HEK293 (cell line): ENCODE results near the gene RNF40.

Experiments used
- GLI4 ChIP-seq: fragments of 450-650 bp; formaldehyde crosslinking; IDR thresholded peaks from 2 replicates; pipeline ENCODE4 v1.5.1; 2016; ENCODE audit warnings: missing biosample characterization, missing genetic modification characterization
- GLIS2 ChIP-seq: fragments of 450-650 bp; formaldehyde crosslinking; IDR thresholded peaks from 2 replicates; pipeline ENCODE4 v1.5.1; 2016; ENCODE audit warnings: missing biosample characterization, missing genetic modification characterization
- IKZF3 ChIP-seq: fragments of 450-650 bp; IDR thresholded peaks from 2 replicates; pipeline ENCODE4 v1.5.0; 2018; ENCODE audit warnings: missing biosample characterization, mild to moderate bottlenecking, missing genetic modification characterization, moderate library complexity
- KLF16 ChIP-seq: fragments of 450-650 bp; formaldehyde crosslinking; IDR thresholded peaks from 2 replicates; pipeline ENCODE4 v1.5.1; 2017; ENCODE audit warnings: missing biosample characterization, missing genetic modification characterization
- KLF7 ChIP-seq: fragments of 450-650 bp; formaldehyde crosslinking; IDR thresholded peaks from 2 replicates; pipeline ENCODE4 v1.5.1; 2016; ENCODE audit warnings: missing biosample characterization, missing genetic modification characterization, borderline replicate concordance
- MYNN ChIP-seq: fragments of 450-650 bp; formaldehyde crosslinking; IDR thresholded peaks from 2 replicates; pipeline ENCODE4 v1.5.1; 2016; ENCODE audit warnings: missing biosample characterization, missing genetic modification characterization, borderline replicate concordance
- OVOL3 ChIP-seq: fragments of 450-650 bp; formaldehyde crosslinking; IDR thresholded peaks from 2 replicates; pipeline ENCODE4 v1.5.1; 2016; ENCODE audit warnings: missing biosample characterization, missing genetic modification characterization
- REPIN1 ChIP-seq: fragments of 450-650 bp; formaldehyde crosslinking; IDR thresholded peaks from 2 replicates; pipeline ENCODE4 v1.5.1; 2017; ENCODE audit warnings: missing biosample characterization, missing genetic modification characterization, low read depth
- ZBTB20 ChIP-seq: fragments of 450-650 bp; formaldehyde crosslinking; IDR thresholded peaks from 2 replicates; pipeline ENCODE4 v1.5.1; 2016; ENCODE audit warnings: missing biosample characterization, missing genetic modification characterization
- ZBTB21 ChIP-seq: fragments of 450-650 bp; formaldehyde crosslinking; IDR thresholded peaks from 2 replicates; pipeline ENCODE4 v1.5.1; 2017; ENCODE audit warnings: missing biosample characterization, missing genetic modification characterization
- ZNF10 ChIP-seq: fragments of 450-650 bp; formaldehyde crosslinking; IDR thresholded peaks from 2 replicates; pipeline ENCODE4 v1.5.1; 2017; ENCODE audit warnings: missing biosample characterization, missing genetic modification characterization
- ZNF114 ChIP-seq: fragments of 450-650 bp; formaldehyde crosslinking; IDR thresholded peaks from 2 replicates; pipeline ENCODE4 v1.5.0; 2017; ENCODE audit warnings: missing biosample characterization, missing genetic modification characterization
- ZNF211 ChIP-seq: fragments of 450-650 bp; formaldehyde crosslinking; IDR thresholded peaks from 2 replicates; pipeline ENCODE4 v1.5.1; 2016; ENCODE audit warnings: low read depth, missing biosample characterization, missing genetic modification characterization
- ZNF24 ChIP-seq: fragments of 450-650 bp; formaldehyde crosslinking; IDR thresholded peaks from 2 replicates; pipeline ENCODE4 v1.5.1; 2016; ENCODE audit warnings: missing biosample characterization, missing genetic modification characterization
- ZNF292 ChIP-seq: fragments of 450-650 bp; formaldehyde crosslinking; IDR thresholded peaks from 2 replicates; pipeline ENCODE4 v1.5.1; 2016; ENCODE audit warnings: low read depth, missing biosample characterization, missing genetic modification characterization, borderline replicate concordance
- ZNF335 ChIP-seq: fragments of 450-650 bp; formaldehyde crosslinking; conservative IDR thresholded peaks from 2 replicates; pipeline ENCODE4 v1.5.1; 2016; ENCODE audit warnings: missing biosample characterization, missing genetic modification characterization
- ZNF394 ChIP-seq: fragments of 450-650 bp; formaldehyde crosslinking; IDR thresholded peaks from 2 replicates; pipeline ENCODE4 v1.5.1; 2016; ENCODE audit warnings: missing biosample characterization, missing genetic modification characterization, mild to moderate bottlenecking, moderate library complexity, borderline replicate concordance
- ZNF423 ChIP-seq: fragments of 450-650 bp; formaldehyde crosslinking; IDR thresholded peaks from 2 replicates; pipeline ENCODE4 v1.5.1; 2016; ENCODE audit warnings: missing biosample characterization, missing genetic modification characterization
- ZNF510 ChIP-seq: fragments of 450-650 bp; formaldehyde crosslinking; IDR thresholded peaks from 2 replicates; pipeline ENCODE4 v1.5.1; 2018; ENCODE audit warnings: mild to moderate bottlenecking, missing genetic modification characterization, missing biosample characterization; ENCODE audit not compliant: insufficient replicate concordance
- ZNF514 ChIP-seq: fragments of 450-650 bp; formaldehyde crosslinking; IDR thresholded peaks from 2 replicates; pipeline ENCODE4 v1.5.1; 2016; ENCODE audit warnings: missing biosample characterization, missing genetic modification characterization
- ZNF561 ChIP-seq: fragments of 450-650 bp; IDR thresholded peaks from 2 replicates; pipeline ENCODE4 v1.5.1; 2018; ENCODE audit warnings: missing biosample characterization, missing genetic modification characterization, borderline replicate concordance
- ZNF596 ChIP-seq: fragments of 450-650 bp; IDR thresholded peaks from 2 replicates; pipeline ENCODE4 v1.5.0; 2018; ENCODE audit warnings: missing biosample characterization, mild to moderate bottlenecking, missing genetic modification characterization, moderate library complexity
- ZNF623 ChIP-seq: fragments of 450-650 bp; formaldehyde crosslinking; IDR thresholded peaks from 2 replicates; pipeline ENCODE4 v1.5.1; 2016; ENCODE audit warnings: missing biosample characterization, missing genetic modification characterization
- ZNF777 ChIP-seq: fragments of 450-650 bp; formaldehyde crosslinking; IDR thresholded peaks from 2 replicates; pipeline ENCODE4 v1.5.1; 2017; ENCODE audit warnings: missing biosample characterization, missing genetic modification characterization, borderline replicate concordance
- TF ChIP-seq, protein P1 (sequence below): fragments of 450-650 bp; formaldehyde crosslinking; IDR thresholded peaks from 2 replicates; pipeline ENCODE4 v1.5.1; 2016; ENCODE audit warnings: missing biosample characterization, missing genetic modification characterization
- TF ChIP-seq, protein P2 (sequence below): fragments of 450-650 bp; formaldehyde crosslinking; IDR thresholded peaks from 2 replicates; pipeline ENCODE4 v1.5.1; 2016; ENCODE audit warnings: missing biosample characterization, missing genetic modification characterization
- TF ChIP-seq, protein P3 (sequence below): fragments of 450-650 bp; formaldehyde crosslinking; IDR thresholded peaks from 2 replicates; pipeline ENCODE4 v1.5.1; 2016; ENCODE audit warnings: missing biosample characterization, missing genetic modification characterization, borderline replicate concordance
- TF ChIP-seq, protein P4 (sequence below): fragments of 450-650 bp; formaldehyde crosslinking; IDR thresholded peaks from 2 replicates; pipeline ENCODE4 v1.5.1; 2016; ENCODE audit warnings: missing biosample characterization, missing genetic modification characterization
- TF ChIP-seq, protein P5 (sequence below): fragments of 450-650 bp; formaldehyde crosslinking; IDR thresholded peaks from 2 replicates; pipeline ENCODE4 v1.5.1; 2017; ENCODE audit warnings: missing biosample characterization, missing genetic modification characterization

RNF40 gene

DNA sequence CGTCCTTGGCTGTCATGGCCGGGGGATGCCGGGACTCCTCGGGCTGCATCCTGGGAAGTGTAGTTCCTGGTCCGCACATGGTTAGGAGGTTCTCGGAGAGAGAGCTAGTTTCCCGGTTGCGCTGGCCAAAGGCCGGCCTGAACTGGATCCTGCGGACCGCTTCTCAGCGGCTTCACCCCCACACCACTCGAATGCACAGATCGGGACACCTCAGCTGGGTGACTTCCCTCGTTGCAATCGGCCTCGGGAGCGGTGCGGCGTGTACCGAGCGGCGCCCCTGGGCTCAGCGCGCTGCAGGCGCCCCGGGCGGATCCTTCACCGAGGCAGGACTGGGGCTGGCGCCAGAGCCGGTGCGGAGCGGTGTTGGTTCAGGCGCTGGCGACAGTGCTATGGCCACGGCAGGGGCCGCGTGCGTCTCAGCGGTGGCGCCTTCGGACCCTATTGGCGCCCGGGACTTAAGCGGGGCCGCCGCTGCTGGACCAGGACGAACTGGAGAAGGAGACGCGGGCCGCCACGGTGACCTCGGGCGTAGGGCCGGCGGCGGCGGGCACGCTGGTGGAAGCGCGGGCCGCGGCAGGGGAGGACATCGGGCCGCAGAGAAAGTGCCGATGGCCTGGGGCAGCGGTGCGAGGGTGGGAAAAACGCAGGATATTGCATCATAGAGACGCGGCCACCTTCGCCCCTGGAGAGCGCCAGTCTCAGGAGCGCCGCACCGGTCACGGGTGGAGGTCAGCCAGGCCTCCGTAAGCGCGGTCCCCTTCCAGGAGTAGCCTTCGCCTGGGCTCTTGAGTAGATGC lies 13.5 kb downstream of the RNF40 start (continued):
- TF ChIP-seq ZNF561: peak; percentile 73
- no peak for TF ChIP-seq MYNN (tag by site-specific recombination)
- TF ChIP-seq, protein P1, sequence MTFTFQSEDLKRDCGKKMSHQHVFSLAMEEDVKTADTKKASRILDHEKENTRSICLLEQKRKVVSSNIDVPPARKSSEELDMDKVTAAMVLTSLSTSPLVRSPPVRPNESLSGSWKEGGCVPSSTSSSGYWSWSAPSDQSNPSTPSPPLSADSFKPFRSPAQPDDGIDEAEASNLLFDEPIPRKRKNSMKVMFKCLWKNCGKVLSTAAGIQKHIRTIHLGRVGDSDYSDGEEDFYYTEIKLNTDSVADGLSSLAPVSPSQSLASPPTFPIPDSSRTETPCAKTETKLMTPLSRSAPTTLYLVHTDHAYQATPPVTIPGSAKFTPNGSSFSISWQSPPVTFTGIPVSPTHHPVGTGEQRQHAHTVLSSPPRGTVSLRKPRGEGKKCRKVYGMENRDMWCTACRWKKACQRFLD (tag by site-specific recombination): no peak
- peak; percentile 100 for TF ChIP-seq ZNF335
- TF ChIP-seq ZNF514: no peak
- 0 out of 2 replicates have a peak, but pooled peaks have one; percentile 13 for TF ChIP-seq ZNF596 (tag by site-specific recombination)
- TF ChIP-seq KLF7: peak; percentile 99; the same call in 1 of the 2 replicates
- TF ChIP-seq ZBTB20 (tag by site-specific recombination): peak; percentile 94
- TF ChIP-seq ZBTB21 (tag by site-specific recombination): no peak
- TF ChIP-seq, protein P2, sequence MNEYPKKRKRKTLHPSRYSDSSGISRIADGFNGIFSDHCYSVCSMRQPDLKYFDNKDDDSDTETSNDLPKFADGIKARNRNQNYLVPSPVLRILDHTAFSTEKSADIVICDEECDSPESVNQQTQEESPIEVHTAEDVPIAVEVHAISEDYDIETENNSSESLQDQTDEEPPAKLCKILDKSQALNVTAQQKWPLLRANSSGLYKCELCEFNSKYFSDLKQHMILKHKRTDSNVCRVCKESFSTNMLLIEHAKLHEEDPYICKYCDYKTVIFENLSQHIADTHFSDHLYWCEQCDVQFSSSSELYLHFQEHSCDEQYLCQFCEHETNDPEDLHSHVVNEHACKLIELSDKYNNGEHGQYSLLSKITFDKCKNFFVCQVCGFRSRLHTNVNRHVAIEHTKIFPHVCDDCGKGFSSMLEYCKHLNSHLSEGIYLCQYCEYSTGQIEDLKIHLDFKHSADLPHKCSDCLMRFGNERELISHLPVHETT (tag by site-specific recombination): no peak
- TF ChIP-seq ZNF623 (tag by site-specific recombination): peak; percentile 49; the same call in 1 of the 2 replicates
- TF ChIP-seq ZNF510 (tag by site-specific recombination): no peak
- TF ChIP-seq ZNF292 (tag by site-specific recombination): no peak
- TF ChIP-seq, protein P3, sequence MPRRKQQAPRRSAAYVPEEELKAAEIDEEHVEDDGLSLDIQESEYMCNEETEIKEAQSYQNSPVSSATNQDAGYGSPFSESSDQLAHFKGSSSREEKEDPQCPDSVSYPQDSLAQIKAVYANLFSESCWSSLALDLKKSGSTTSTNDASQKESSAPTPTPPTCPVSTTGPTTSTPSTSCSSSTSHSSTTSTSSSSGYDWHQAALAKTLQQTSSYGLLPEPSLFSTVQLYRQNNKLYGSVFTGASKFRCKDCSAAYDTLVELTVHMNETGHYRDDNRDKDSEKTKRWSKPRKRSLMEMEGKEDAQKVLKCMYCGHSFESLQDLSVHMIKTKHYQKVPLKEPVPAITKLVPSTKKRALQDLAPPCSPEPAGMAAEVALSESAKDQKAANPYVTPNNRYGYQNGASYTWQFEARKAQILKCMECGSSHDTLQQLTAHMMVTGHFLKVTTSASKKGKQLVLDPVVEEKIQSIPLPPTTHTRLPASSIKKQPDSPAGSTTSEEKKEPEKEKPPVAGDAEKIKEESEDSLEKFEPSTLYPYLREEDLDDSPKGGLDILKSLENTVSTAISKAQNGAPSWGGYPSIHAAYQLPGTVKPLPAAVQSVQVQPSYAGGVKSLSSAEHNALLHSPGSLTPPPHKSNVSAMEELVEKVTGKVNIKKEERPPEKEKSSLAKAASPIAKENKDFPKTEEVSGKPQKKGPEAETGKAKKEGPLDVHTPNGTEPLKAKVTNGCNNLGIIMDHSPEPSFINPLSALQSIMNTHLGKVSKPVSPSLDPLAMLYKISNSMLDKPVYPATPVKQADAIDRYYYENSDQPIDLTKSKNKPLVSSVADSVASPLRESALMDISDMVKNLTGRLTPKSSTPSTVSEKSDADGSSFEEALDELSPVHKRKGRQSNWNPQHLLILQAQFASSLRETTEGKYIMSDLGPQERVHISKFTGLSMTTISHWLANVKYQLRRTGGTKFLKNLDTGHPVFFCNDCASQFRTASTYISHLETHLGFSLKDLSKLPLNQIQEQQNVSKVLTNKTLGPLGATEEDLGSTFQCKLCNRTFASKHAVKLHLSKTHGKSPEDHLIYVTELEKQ (tag by site-specific recombination): 0 out of 2 replicates have a peak, but pooled peaks have one; percentile 62
- peak; percentile 97 for TF ChIP-seq ZNF10 (tag by site-specific recombination)
- peak; percentile 53 for TF ChIP-seq IKZF3 (tag by site-specific recombination)
- TF ChIP-seq ZNF423 (tag by site-specific recombination): no peak
- TF ChIP-seq ZNF211 (tag by site-specific recombination): no peak
- TF ChIP-seq ZNF114 (tag by site-specific recombination): no peak
- TF ChIP-seq ZNF394 (tag by site-specific recombination): no peak; the same call in 1 of the 2 replicates
- peak; percentile 28; the same call in 1 of the 2 replicates for TF ChIP-seq OVOL3 (tag by site-specific recombination)
- TF ChIP-seq, protein P4, sequence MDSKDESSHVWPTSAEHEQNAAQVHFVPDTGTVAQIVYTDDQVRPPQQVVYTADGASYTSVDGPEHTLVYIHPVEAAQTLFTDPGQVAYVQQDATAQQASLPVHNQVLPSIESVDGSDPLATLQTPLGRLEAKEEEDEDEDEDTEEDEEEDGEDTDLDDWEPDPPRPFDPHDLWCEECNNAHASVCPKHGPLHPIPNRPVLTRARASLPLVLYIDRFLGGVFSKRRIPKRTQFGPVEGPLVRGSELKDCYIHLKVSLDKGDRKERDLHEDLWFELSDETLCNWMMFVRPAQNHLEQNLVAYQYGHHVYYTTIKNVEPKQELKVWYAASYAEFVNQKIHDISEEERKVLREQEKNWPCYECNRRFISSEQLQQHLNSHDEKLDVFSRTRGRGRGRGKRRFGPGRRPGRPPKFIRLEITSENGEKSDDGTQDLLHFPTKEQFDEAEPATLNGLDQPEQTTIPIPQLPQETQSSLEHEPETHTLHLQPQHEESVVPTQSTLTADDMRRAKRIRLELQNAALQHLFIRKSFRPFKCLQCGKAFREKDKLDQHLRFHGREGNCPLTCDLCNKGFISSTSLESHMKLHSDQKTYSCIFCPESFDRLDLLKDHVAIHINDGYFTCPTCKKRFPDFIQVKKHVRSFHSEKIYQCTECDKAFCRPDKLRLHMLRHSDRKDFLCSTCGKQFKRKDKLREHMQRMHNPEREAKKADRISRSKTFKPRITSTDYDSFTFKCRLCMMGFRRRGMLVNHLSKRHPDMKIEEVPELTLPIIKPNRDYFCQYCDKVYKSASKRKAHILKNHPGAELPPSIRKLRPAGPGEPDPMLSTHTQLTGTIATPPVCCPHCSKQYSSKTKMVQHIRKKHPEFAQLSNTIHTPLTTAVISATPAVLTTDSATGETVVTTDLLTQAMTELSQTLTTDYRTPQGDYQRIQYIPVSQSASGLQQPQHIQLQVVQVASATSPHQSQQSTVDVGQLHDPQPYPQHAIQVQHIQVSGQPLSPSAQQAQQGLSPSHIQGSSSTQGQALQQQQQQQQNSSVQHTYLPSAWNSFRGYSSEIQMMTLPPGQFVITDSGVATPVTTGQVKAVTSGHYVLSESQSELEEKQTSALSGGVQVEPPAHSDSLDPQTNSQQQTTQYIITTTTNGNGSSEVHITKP (tag by site-specific recombination): no peak
- no peak for TF ChIP-seq ZNF24 (tag by site-specific recombination)
- no peak for TF ChIP-seq ZNF777 (tag by site-specific recombination)
- no peak for TF ChIP-seq GLI4 (tag by site-specific recombination)
- peak; percentile 28 for TF ChIP-seq KLF16
- TF ChIP-seq GLIS2 (tag by site-specific recombination): peak; percentile 58
- TF ChIP-seq, protein P5, sequence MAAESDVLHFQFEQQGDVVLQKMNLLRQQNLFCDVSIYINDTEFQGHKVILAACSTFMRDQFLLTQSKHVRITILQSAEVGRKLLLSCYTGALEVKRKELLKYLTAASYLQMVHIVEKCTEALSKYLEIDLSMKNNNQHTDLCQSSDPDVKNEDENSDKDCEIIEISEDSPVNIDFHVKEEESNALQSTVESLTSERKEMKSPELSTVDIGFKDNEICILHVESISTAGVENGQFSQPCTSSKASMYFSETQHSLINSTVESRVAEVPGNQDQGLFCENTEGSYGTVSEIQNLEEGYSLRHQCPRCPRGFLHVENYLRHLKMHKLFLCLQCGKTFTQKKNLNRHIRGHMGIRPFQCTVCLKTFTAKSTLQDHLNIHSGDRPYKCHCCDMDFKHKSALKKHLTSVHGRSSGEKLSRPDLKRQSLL (tag by site-specific recombination): peak; percentile 68; the same call in 1 of the 2 replicates
- no peak; the same call in 1 of the 2 replicates for TF ChIP-seq REPIN1
